Spleen (tissue), 11 donors: ENCODE measurements around the gene AKAP6. TPM values are rescaled to one million over a fixed set of nuclear protein-coding genes. Genes with fewer than 3 reads are reported as not detected.

Experiments used
- DNase-seq: peaks from one replicate; pipeline ENCODE4 v3.0.0-alpha.2; 2020
- H3K27ac ChIP-seq, 8 donors: fragments of 200-600 bp; sonication (generic) in 7 of 8; 1 replicate in 4 of 8; 2 replicates in 4 of 8; pipeline versions ENCODE4 v1.5.0 to v1.8.0; 2016 to 2021; ENCODE audit warnings: inconsistent platforms in 4 of 8, mild to moderate bottlenecking in 4 of 8, moderate library complexity in 1 of 8
- H3K27me3 ChIP-seq, 7 donors: fragments of 200-600 bp; sonication (generic) in 6 of 7; replicated peaks in 1 of 7; 1 replicate in 4 of 7; 2 replicates in 3 of 7; pipeline versions ENCODE4 v1.5.0 to v1.8.0; 2016 to 2021; ENCODE audit warnings: inconsistent platforms in 3 of 7, mild to moderate bottlenecking in 1 of 7
- H3K36me3 ChIP-seq, 6 donors: fragments of 200-600 bp; sonication (generic) in 5 of 6; 1 replicate in 4 of 6; 2 replicates in 2 of 6; pipeline versions ENCODE4 v1.5.0 to v1.8.0; 2016 to 2021; ENCODE audit warnings: inconsistent platforms in 2 of 6
- H3K4me1 ChIP-seq, 6 donors: fragments of 200-600 bp; sonication (generic) in 5 of 6; 1 replicate in 3 of 6; 2 replicates in 3 of 6; pipeline versions ENCODE4 v1.5.0 to v1.8.0; 2016 to 2021; ENCODE audit warnings: inconsistent platforms in 3 of 6
- H3K4me3 ChIP-seq, 8 donors: fragments of 200-600 bp; sonication (generic) in 7 of 8; 1 replicate in 4 of 8; 2 replicates in 4 of 8; pipeline versions ENCODE4 v1.5.0 to v1.8.0; 2016 to 2021; ENCODE audit warnings: inconsistent platforms in 4 of 8, mild to moderate bottlenecking in 4 of 8, moderate library complexity in 2 of 8
- H3K9me3 ChIP-seq, 8 donors: fragments of 200-600 bp; sonication (generic) in 7 of 8; 1 replicate in 4 of 8; 2 replicates in 4 of 8; pipeline versions ENCODE4 v1.5.0 to v1.8.0; 2016 to 2021; ENCODE audit warnings: inconsistent platforms in 4 of 8
- CTCF ChIP-seq, 11 experiments: fragments of 200-600 bp in 7 of 11; fragments of 450-650 bp in 4 of 11; sonication (generic) in 4 of 11; IDR thresholded peaks in 8 of 11; conservative IDR thresholded peaks in 3 of 11; 1 replicate in 7 of 11; 2 replicates in 4 of 11; pipeline versions ENCODE4 v1.4.0 to v1.8.0; 2016 to 2021; ENCODE audit warnings: antibody characterized with exemption in 11 of 11, inconsistent platforms in 4 of 11, mild to moderate bottlenecking in 1 of 11
- POLR2A ChIP-seq, 3 donors: fragments of 450-650 bp; IDR thresholded peaks; one replicate each; pipeline ENCODE4 v1.5.1; 2017; ENCODE audit warnings: antibody characterized with exemption in 3 of 3, mild to moderate bottlenecking in 1 of 3
- POLR2AphosphoS5 ChIP-seq, 3 donors: sonication (generic); formaldehyde crosslinking; IDR thresholded peaks; one replicate each; pipeline ENCODE4 v1.5.1; 2017; ENCODE audit warnings: antibody characterized with exemption in 3 of 3
- WGBS, 5 donors: extraction: QIAGEN DNeasy Blood & Tissue Kit in 3 of 5; methylation state at CpG; one replicate each; pipeline versions ENCODE4 v1.1.5 to v1.1.7; 2013 to 2018; 5-methylcytosine and 5-hydroxymethylcytosine counted together
- intact Hi-C: fragments of 100-400 bp; cut with DNase I; formaldehyde crosslinking; loops from one replicate; pipeline ENCODE4 v1.15.0; 2023; ENCODE audit warnings: low total_unique reads
- polyA plus RNA-seq, 3 donors: library from polyadenylated mRNA; stranded (reverse); fragments of 200-250 nt; gene quantifications; one replicate each; pipeline ENCODE4 v1.2.1, GENCODE V29; 2013
- total RNA-seq, 7 donors: library from RNA; depleted of rRNA in 3 of 7; stranded (reverse); fragments of >200 nt in 3 of 7; fragmentation: NEBNext Ultra II Directional in 4 of 7; extraction: Animal tissue kit (Norgen Biotek cat#: 25700) in 4 of 7; gene quantifications; one replicate each; pipeline versions ENCODE4 v1.1.0 to v1.2.1, GENCODE V29; 2016 to 2021
- donor health status: healthy with polysubstance abuse.
- donor health status: DM: no; HTN: no; CAD: no; lungs with moderate emphysema.
- donor health status: DM: no; HTN: no; CAD: no.
- donor health status: Bipolar disorder and iron deficiency.
- donor health status: healthy.
- donor health status: DM: no; HTN: no; CAD: no.
- donor health status: DM: yes; HTN: yes; CAD: no.

Gene AKAP6
- total and polyA plus RNA-seq, 10 donors, result 0.20 to 12.1 (median 4.8) TPM

GRCh38 chr14:32661216-32661615, 332.1 kb downstream of the AKAP6 start:
- no peak overlapping the region for H3K4me3 ChIP-seq

GRCh38 chr14:32662211-32662610, 333.1 kb downstream of the AKAP6 start:
- 46 to 74% (median 65%) methylated on average over 1 of the region's 1 CpG for WGBS, 5 donors
- TF ChIP-seq POLR2A (IDR thresholded peaks at IDR 0.05) (no peak), CTCF (IDR thresholded peaks at IDR 0.05 in 8 of 11, conservative IDR thresholded peaks at IDR 0.05 in 3 of 11) (no peak), POLR2AphosphoS5 (IDR thresholded peaks at IDR 0.05) (no peak)
- Histone ChIP-seq H3K4me3 (no peak overlapping the region), H3K27me3 (no peaks in the 10 kb centered on the region), H3K4me1 (no peaks in the 10 kb centered on the region), H3K27ac (no peak overlapping the region), H3K36me3 (no peaks in the 10 kb centered on the region), H3K9me3 (no peaks in the 10 kb centered on the region)
- intact Hi-C loops, result no loop called here
- no peak for DNase-seq

More at GRCh38 chr14:32661216-32661615, 332.1 kb downstream of the AKAP6 start:
- TF ChIP-seq CTCF (IDR thresholded peaks at IDR 0.05 in 8 of 11, conservative IDR thresholded peaks at IDR 0.05 in 3 of 11) (no peak), POLR2AphosphoS5 (IDR thresholded peaks at IDR 0.05) (no peak), POLR2A (IDR thresholded peaks at IDR 0.05) (no peak)
- no peaks in the 10 kb centered on the region for H3K4me1 ChIP-seq
- WGBS, 5 donors, result 74 to 86% (median 79%) methylated on average over 6 of the region's 6 CpGs
- H3K36me3 ChIP-seq, result no peaks in the 10 kb centered on the region
- no peak overlapping the region for H3K27ac ChIP-seq
- intact Hi-C loops, result no loop called here
- H3K27me3 ChIP-seq, result no peaks in the 10 kb centered on the region
- DNase-seq, result no peak
- no peaks in the 10 kb centered on the region for H3K9me3 ChIP-seq

- Histone ChIP-seq H3K9me3 (peaks cover 0 to under 1% (median 0%) of the 10 kb centered on the region in 8 donors), H3K27ac (no peak overlapping the region), H3K27me3 (no peaks in the 10 kb centered on the region), H3K36me3 (no peaks in the 10 kb centered on the region), H3K4me3 (no peak overlapping the region), H3K4me1 (no peaks in the 10 kb centered on the region)
- intact Hi-C loops, result no loop called here
- no peak for TF ChIP-seq CTCF (IDR thresholded peaks at IDR 0.05 in 8 of 11, conservative IDR thresholded peaks at IDR 0.05 in 3 of 11)
- TF ChIP-seq POLR2A (IDR thresholded peaks at IDR 0.05), result no peak
- TF ChIP-seq POLR2AphosphoS5 (IDR thresholded peaks at IDR 0.05), result no peak
- DNase-seq, result no peak
These were observed 337.2 kb downstream of the AKAP6 start for GRCh38 chr14:32666308-32666707.

GRCh38 chr14:32667287-32667686, 338.2 kb downstream of the AKAP6 start:
- Histone ChIP-seq H3K4me3 (no peak overlapping the region), H3K36me3 (no peaks in the 10 kb centered on the region), H3K27me3 (no peaks in the 10 kb centered on the region), H3K27ac (no peak overlapping the region), H3K4me1 (no peaks in the 10 kb centered on the region), H3K9me3 (peaks cover 0 to 10% (median 2%) of the 10 kb centered on the region in 8 donors)
- TF ChIP-seq POLR2AphosphoS5 (IDR thresholded peaks at IDR 0.05) (no peak), CTCF (IDR thresholded peaks at IDR 0.05 in 8 of 11, conservative IDR thresholded peaks at IDR 0.05 in 3 of 11) (no peak)
- no peak for DNase-seq
- 67 to 85% (median 79%) methylated on average over 2 of the region's 2 CpGs for WGBS, 5 donors
- intact Hi-C loops, result no loop called here
